Trophoblast cell (in vitro differentiated cells and primary cell): Measurements from ENCODE around the gene DENND1A.

Experiments
- DNase-seq, 2 donors: peaks; one replicate each; pipeline ENCODE4 v3.0.0-alpha.2; 2016
- H2AFZ ChIP-seq: 2 replicates; pipeline ENCODE4 v1.6.1; 2013; ENCODE audit warnings: low read length, moderate library complexity, mild to moderate bottlenecking; ENCODE audit not compliant: insufficient read depth, poor library complexity
- H2AK5ac ChIP-seq: 2 replicates; pipeline ENCODE4 v1.6.1; 2013; ENCODE audit warnings: mild to moderate bottlenecking, low read length
- H2BK120ac ChIP-seq: 2 replicates; pipeline ENCODE4 v1.6.1; 2013; ENCODE audit warnings: low read length, mild to moderate bottlenecking, moderate library complexity; ENCODE audit not compliant: insufficient read depth, poor library complexity
- H2BK12ac ChIP-seq: 2 replicates; pipeline ENCODE4 v1.6.1; 2013; ENCODE audit warnings: mild to moderate bottlenecking, low read length, moderate library complexity
- H2BK5ac ChIP-seq: 2 replicates; pipeline ENCODE4 v1.6.1; 2013; ENCODE audit warnings: low read length, low read depth, moderate library complexity, mild to moderate bottlenecking; ENCODE audit not compliant: poor library complexity
- H3K14ac ChIP-seq: 2 replicates; pipeline ENCODE4 v1.6.1; 2013; ENCODE audit warnings: mild to moderate bottlenecking, low read length
- H3K18ac ChIP-seq: 2 replicates; pipeline ENCODE4 v1.6.1; 2013; ENCODE audit warnings: mild to moderate bottlenecking, low read length
- H3K23ac ChIP-seq: 2 replicates; pipeline ENCODE4 v1.6.1; 2013; ENCODE audit warnings: low read length
- H3K27ac ChIP-seq: 2 replicates; pipeline ENCODE4 v1.5.1; 2013; ENCODE audit warnings: low read depth, mild to moderate bottlenecking, inconsistent platforms, low read length, moderate library complexity
- H3K27me3 ChIP-seq: 2 replicates; pipeline ENCODE4 v1.6.1; 2013; ENCODE audit warnings: inconsistent platforms, mild to moderate bottlenecking, low read length, moderate library complexity; ENCODE audit not compliant: insufficient read depth
- H3K36me3 ChIP-seq, 2 experiments: 1 replicate in 1 of 2; 2 replicates in 1 of 2; pipeline ENCODE4 v1.6.1; 2013; ENCODE audit warnings: low read length in 2 of 2, mild to moderate bottlenecking in 2 of 2, moderate library complexity in 1 of 2; ENCODE audit not compliant: insufficient read depth in 2 of 2, control insufficient read depth in 1 of 2
- H3K4ac ChIP-seq: 2 replicates; pipeline ENCODE4 v1.6.1; 2013; ENCODE audit warnings: low read depth, mild to moderate bottlenecking, low read length, moderate library complexity
- H3K4me1 ChIP-seq, 2 experiments: 1 replicate in 1 of 2; 2 replicates in 1 of 2; pipeline ENCODE4 v1.6.1; 2013; ENCODE audit warnings: low read length in 2 of 2, mild to moderate bottlenecking in 2 of 2, moderate library complexity in 1 of 2; ENCODE audit not compliant: insufficient read depth in 2 of 2, control insufficient read depth in 1 of 2
- H3K4me2 ChIP-seq: 2 replicates; pipeline ENCODE4 v1.6.1; 2013; ENCODE audit warnings: inconsistent platforms, mild to moderate bottlenecking, low read length, moderate library complexity
- H3K4me3 ChIP-seq: 2 replicates; pipeline ENCODE4 v1.5.1; 2013; ENCODE audit warnings: mild to moderate bottlenecking, low read depth, low read length, inconsistent platforms
- H3K79me1 ChIP-seq: one replicate; pipeline ENCODE4 v1.6.1; 2013; ENCODE audit warnings: low read length
- H3K79me2 ChIP-seq: 2 replicates; pipeline ENCODE4 v1.6.1; 2013; ENCODE audit warnings: low read length, mild to moderate bottlenecking; ENCODE audit not compliant: control insufficient read depth, insufficient read depth, poor library complexity
- H3K9ac ChIP-seq: 2 replicates; pipeline ENCODE4 v1.6.1; 2013; ENCODE audit warnings: mild to moderate bottlenecking, low read length
- H3K9me3 ChIP-seq: 2 replicates; pipeline ENCODE4 v1.6.1; 2013; ENCODE audit warnings: low read depth, mild to moderate bottlenecking, control low read depth, inconsistent platforms, low read length; ENCODE audit not compliant: insufficient read depth
- H4K12ac ChIP-seq: 2 replicates; pipeline ENCODE4 v1.6.1; 2013; ENCODE audit warnings: low read depth, mild to moderate bottlenecking, low read length, moderate library complexity
- H4K8ac ChIP-seq: 2 replicates; pipeline ENCODE4 v1.6.1; 2013; ENCODE audit warnings: low read depth, mild to moderate bottlenecking, low read length, moderate library complexity
- H4K91ac ChIP-seq: one replicate; pipeline ENCODE4 v1.6.1; 2013; ENCODE audit warnings: low read depth, mild to moderate bottlenecking, low read length, moderate library complexity
- WGBS: extraction: QIAGEN DNeasy Blood & Tissue Kit; methylation state at CpG from one replicate; pipeline ENCODE4 v1.1.7; 2013; ENCODE audit warnings: missing lambda C conversion rate; ENCODE audit not compliant: insufficient read length, insufficient coverage; ENCODE audit errors: extremely low coverage; 5-methylcytosine and 5-hydroxymethylcytosine counted together

DENND1A gene

DNA sequence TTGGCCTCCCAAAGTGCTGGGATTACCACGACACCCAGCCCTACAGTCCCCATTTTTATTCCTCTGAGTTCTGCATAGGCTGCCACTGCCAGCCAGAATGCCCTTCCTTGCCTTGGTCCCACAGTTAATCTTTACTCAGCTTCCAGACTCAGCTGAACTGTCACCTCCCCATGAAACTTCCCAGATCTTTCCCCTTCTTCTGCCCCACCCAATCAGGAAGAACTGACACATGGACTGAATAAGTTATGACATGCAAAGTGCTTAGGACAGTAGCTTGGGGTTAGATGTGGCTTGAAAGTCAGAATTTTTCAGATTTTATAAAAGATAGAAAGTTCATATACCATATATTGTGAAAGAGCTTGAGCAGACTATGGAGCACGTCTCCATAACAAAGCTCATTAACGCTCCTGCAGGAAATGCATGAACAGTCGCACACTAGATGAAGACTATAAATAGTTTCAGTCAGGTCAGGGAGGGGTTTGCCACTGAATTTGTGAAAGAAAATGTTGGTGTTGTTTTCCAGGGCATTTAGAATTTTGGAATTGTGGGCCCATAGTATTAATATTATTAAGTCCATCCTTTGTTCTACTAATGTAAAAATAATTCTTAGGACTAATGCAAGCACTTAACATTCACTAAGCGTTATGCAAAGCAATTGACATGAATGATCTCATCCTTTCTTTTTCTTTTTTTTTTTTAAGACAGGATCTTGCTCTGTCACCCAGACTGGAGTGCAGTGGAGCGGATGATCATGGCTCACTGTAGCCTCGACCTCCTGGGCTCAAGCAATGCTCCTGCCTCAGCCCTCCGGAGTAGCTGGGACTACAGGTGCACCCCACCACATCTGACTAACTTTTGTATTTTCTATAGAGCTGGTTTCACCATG, 36.1 kb upstream of the DENND1A start:
- Histone ChIP-seq H4K12ac (no peak overlapping the region), H2AK5ac (no peak overlapping the region), H3K4me2 (no peak overlapping the region), H3K9ac (no peak overlapping the region), H3K36me3 (no peaks in the 10 kb centered on the region), H3K4me1 (no peaks in the 10 kb centered on the region), H3K4ac (no peak overlapping the region), H3K79me2 (no peaks in the 10 kb centered on the region), H3K23ac (no peak overlapping the region), H2BK5ac (no peak overlapping the region), H2AFZ (no peak overlapping the region), H3K27me3 (no peaks in the 10 kb centered on the region), H2BK12ac (no peak overlapping the region), H4K8ac (no peak overlapping the region), H2BK120ac (no peak overlapping the region), H4K91ac (no peak overlapping the region), H3K79me1 (no peaks in the 10 kb centered on the region), H3K14ac (no peak overlapping the region), H3K18ac (no peak overlapping the region), H3K9me3 (no peaks in the 10 kb centered on the region), H3K4me3 (no peak overlapping the region), H3K27ac (no peak overlapping the region)
- no CpG with 5 or more reads among the region's 8 CpGs for WGBS
- DNase-seq, result no peak

DNA sequence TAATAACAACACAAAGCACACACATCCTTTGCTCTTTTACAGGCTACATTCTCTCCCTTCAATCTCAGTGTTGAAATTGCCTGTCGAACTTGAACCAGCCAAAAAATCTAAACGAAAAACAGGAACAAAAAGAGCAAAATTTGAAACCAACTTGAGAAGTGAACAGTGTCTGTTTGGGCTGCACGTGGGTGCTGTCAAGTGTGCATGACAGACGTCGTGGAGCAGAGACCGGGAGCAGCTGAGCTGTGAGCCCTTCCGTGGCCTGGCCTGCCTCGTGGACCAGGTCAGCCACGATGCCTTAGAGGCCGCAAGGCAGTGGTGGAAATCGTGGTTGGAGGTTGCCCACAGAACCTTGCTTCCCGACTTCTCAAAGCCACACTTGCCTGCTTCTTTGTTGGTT, 34.8 kb upstream of the DENND1A start:
- no peak overlapping the region for H3K4me2 ChIP-seq

DNA sequence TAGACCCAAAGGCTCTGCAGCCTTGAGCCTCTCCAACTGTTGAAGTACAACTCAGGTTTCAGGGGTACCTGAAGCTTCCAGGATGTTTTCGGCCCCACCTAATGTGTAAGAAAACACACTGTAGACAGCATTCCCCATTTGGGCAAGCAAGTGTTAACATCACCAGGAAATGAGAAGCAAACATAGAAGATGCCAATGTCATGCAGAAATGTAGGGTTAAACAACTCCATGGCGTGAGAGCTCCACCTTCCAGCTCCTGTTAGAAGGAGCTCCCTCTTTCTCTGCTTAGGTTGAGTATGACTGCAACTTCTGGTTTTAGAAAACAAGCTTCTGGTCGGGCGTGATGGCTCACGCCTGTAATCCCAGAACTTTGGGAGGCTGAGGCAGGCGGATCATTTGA, 31.0 kb upstream of the DENND1A start:
- no peaks in the 10 kb centered on the region for H3K79me2 ChIP-seq
- no peak overlapping the region for H2BK120ac ChIP-seq
- H2AK5ac ChIP-seq, result no peak overlapping the region
- no CpG with 5 or more reads among the region's 6 CpGs for WGBS
- no peak overlapping the region for H3K23ac ChIP-seq
- H3K79me1 ChIP-seq, result no peaks in the 10 kb centered on the region
- no peak overlapping the region for H3K4me3 ChIP-seq
- no peak overlapping the region for H3K4me2 ChIP-seq
- no peak overlapping the region for H2BK5ac ChIP-seq
- H3K27me3 ChIP-seq, result no peaks in the 10 kb centered on the region
- no peak for DNase-seq
- H3K18ac ChIP-seq, result no peak overlapping the region
- no peak overlapping the region for H3K4ac ChIP-seq
- H3K36me3 ChIP-seq, result no peaks in the 10 kb centered on the region
- H4K8ac ChIP-seq, result no peak overlapping the region
- H3K9ac ChIP-seq, result no peak overlapping the region
- no peak overlapping the region for H2BK12ac ChIP-seq
- H3K9me3 ChIP-seq, result no peaks in the 10 kb centered on the region
- H4K91ac ChIP-seq, result no peak overlapping the region
- H4K12ac ChIP-seq, result no peak overlapping the region
- no peak overlapping the region for H3K27ac ChIP-seq
- H2AFZ ChIP-seq, result no peak overlapping the region
- no peaks in the 10 kb centered on the region for H3K4me1 ChIP-seq
- no peak overlapping the region for H3K14ac ChIP-seq

More for the DNA sequence above, 34.8 kb upstream of the DENND1A start:
- no peak overlapping the region for H3K9ac ChIP-seq
- H3K4ac ChIP-seq, result no peak overlapping the region
- H3K36me3 ChIP-seq, result no peaks in the 10 kb centered on the region
- no peak overlapping the region for H2AK5ac ChIP-seq
- no peak overlapping the region for H3K18ac ChIP-seq
- no peak overlapping the region for H3K14ac ChIP-seq
- no peaks in the 10 kb centered on the region for H3K9me3 ChIP-seq
- no peak overlapping the region for H4K8ac ChIP-seq
- H3K4me1 ChIP-seq, result no peaks in the 10 kb centered on the region
- H3K79me2 ChIP-seq, result no peaks in the 10 kb centered on the region
- no peaks in the 10 kb centered on the region for H3K27me3 ChIP-seq
- WGBS, result no CpG with 5 or more reads among the region's 12 CpGs
- no peak overlapping the region for H3K27ac ChIP-seq
- no peak overlapping the region for H4K91ac ChIP-seq
- DNase-seq, result no peak
- H3K79me1 ChIP-seq, result no peaks in the 10 kb centered on the region
- H4K12ac ChIP-seq, result no peak overlapping the region
- no peak overlapping the region for H2AFZ ChIP-seq
- no peak overlapping the region for H2BK12ac ChIP-seq
- H2BK120ac ChIP-seq, result no peak overlapping the region
- H3K4me3 ChIP-seq, result no peak overlapping the region
- H3K23ac ChIP-seq, result no peak overlapping the region
- H2BK5ac ChIP-seq, result no peak overlapping the region

DNA sequence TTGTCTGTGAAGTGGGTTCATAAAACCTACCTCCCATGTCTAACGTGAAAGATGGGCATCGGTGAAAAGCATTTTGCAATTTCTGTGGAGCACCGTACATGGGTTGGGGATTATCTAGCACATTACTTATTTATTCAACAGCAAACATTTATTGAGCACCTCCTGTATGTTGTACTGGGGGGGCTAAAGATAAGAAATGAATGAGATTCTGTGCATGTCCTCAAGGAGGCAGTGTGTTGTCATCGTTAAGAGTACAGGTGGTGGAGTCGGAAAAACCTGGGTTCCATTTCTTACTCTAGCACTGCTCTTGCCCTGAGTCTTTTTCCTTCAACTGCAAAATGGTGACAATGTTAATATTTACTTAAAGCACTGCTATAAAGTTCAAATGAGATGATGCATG, 30.4 kb upstream of the DENND1A start:
- Histone ChIP-seq H3K36me3 (no peaks in the 10 kb centered on the region), H4K8ac (no peak overlapping the region), H3K79me1 (no peaks in the 10 kb centered on the region), H3K79me2 (no peaks in the 10 kb centered on the region), H2BK12ac (no peak overlapping the region), H3K4ac (no peak overlapping the region), H3K14ac (no peak overlapping the region), H2AFZ (no peak overlapping the region), H3K4me2 (no peak overlapping the region), H3K23ac (no peak overlapping the region), H3K18ac (no peak overlapping the region), H2BK5ac (no peak overlapping the region), H2BK120ac (no peak overlapping the region), H2AK5ac (no peak overlapping the region), H3K4me1 (no peaks in the 10 kb centered on the region), H4K91ac (no peak overlapping the region), H3K4me3 (no peak overlapping the region), H3K9ac (no peak overlapping the region), H3K9me3 (no peaks in the 10 kb centered on the region), H3K27me3 (no peaks in the 10 kb centered on the region), H3K27ac (no peak overlapping the region), H4K12ac (no peak overlapping the region)
- WGBS, result no CpG with 5 or more reads among the region's 5 CpGs
- no peak for DNase-seq
